OCI-M2 (cell line): ENCODE results near the gene CCDC78.
"Not testable (repeated sequence)": the region's sequence is repeated elsewhere in the genome, so short reads cannot be mapped to it uniquely, and the experiment has no call there.

ENCODE experiments used
- DNase-seq: peaks from one replicate; lab custom pipeline; 2025; ENCODE audit not compliant: unreplicated experiment; lab: John Stamatoyannopoulos, UW

Gene CCDC78

GRCh38 chr16:694863-695354 lies 31.3 kb downstream of the CCDC78 start:
- no peak for DNase-seq

GRCh38 chr16:694187-694862 lies 31.9 kb downstream of the CCDC78 start:
- no peak for DNase-seq

GRCh38 chr16:693766-694165 lies 32.5 kb downstream of the CCDC78 start:
- no peak for DNase-seq

GRCh38 chr16:693364-693763 lies 32.9 kb downstream of the CCDC78 start:
- no peak for DNase-seq

GRCh38 chr16:692356-693108 lies 33.7 kb downstream of the CCDC78 start:
- no peak for DNase-seq

GRCh38 chr16:691242-691641 lies 35.0 kb downstream of the CCDC78 start:
- not testable (repeated sequence) for DNase-seq

- DNase-seq = no peak
Measured at GRCh38 chr16:689175-689897, 36.9 kb downstream of the CCDC78 start.

GRCh38 chr16:687499-687898 lies 38.7 kb downstream of the CCDC78 start:
- DNase-seq = no peak

GRCh38 chr16:686459-687260 lies 39.6 kb downstream of the CCDC78 start:
- no peak for DNase-seq

GRCh38 chr16:685967-686366 lies 40.3 kb downstream of the CCDC78 start:
- no peak for DNase-seq

- no peak for DNase-seq
Measured at GRCh38 chr16:684961-685696, 41.1 kb downstream of the CCDC78 start.

GRCh38 chr16:684071-684794 lies 42.0 kb downstream of the CCDC78 start, which contains the start of gene JMJD8:
Gene JMJD8 (minus strand): TSS chr16:684334. CDS start chr16:684319, 15 bp downstream.
- DNase-seq = no peak

- no peak for DNase-seq
Measured at GRCh38 chr16:683396-684070, 42.7 kb downstream of the CCDC78 start.

GRCh38 chr16:682493-683395 lies 43.5 kb downstream of the CCDC78 start:
- no peak for DNase-seq

GRCh38 chr16:681746-682427 lies 44.4 kb downstream of the CCDC78 start:
- no peak for DNase-seq

GRCh38 chr16:680967-681745 lies 45.1 kb downstream of the CCDC78 start:
- no peak for DNase-seq

- no peak for DNase-seq
Measured at GRCh38 chr16:680625-680945, 45.7 kb downstream of the CCDC78 start.
